WTC11 (cell line): ENCODE results near the gene PHF21B.
"Not testable (repeated sequence)": the region's sequence is repeated elsewhere in the genome, so short reads cannot be mapped to it uniquely, and the experiment has no call there.

Source experiments
- KAT7 ChIP-seq: sonication (generic); formaldehyde crosslinking; IDR thresholded peaks from 2 replicates; pipeline ENCODE4 v1.8.1; 2023; ENCODE audit warnings: missing genetic modification reagents, mild to moderate bottlenecking, borderline replicate concordance
- SP1 ChIP-seq: sonication (generic); formaldehyde crosslinking; conservative IDR thresholded peaks from 2 replicates; pipeline ENCODE4 v1.8.1; 2022; ENCODE audit warnings: missing genetic modification reagents
- TEAD1 ChIP-seq: sonication (generic); formaldehyde crosslinking; IDR thresholded peaks from 2 replicates; pipeline ENCODE4 v1.8.0; 2022; ENCODE audit warnings: mild to moderate bottlenecking, missing genetic modification reagents
- TF ChIP-seq, protein P1 (sequence below): sonication (generic); formaldehyde crosslinking; conservative IDR thresholded peaks from 2 replicates; pipeline ENCODE4 v1.8.1; 2023; ENCODE audit warnings: mild to moderate bottlenecking, low read depth, missing genetic modification reagents, moderate library complexity

DNA sequence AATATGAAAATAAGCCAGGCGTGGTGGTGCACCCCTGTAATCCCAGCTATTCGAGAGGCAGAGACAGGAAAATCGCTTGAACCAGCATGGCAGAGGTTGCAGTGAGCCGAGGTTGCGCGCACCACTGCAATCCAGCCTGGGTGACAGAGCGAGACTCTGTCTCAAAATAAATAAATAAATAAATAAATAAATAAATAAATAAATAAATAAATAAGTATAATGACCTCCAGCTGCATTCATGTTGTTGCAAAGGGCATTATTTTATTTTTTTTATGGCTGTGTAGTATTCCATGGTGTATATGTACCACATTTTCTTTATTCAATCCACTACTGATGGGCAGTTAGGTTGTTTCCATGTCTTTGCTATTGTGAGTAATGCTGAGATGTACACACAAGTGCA, 48.1 kb downstream of the PHF21B start:
- TF ChIP-seq, protein P1, sequence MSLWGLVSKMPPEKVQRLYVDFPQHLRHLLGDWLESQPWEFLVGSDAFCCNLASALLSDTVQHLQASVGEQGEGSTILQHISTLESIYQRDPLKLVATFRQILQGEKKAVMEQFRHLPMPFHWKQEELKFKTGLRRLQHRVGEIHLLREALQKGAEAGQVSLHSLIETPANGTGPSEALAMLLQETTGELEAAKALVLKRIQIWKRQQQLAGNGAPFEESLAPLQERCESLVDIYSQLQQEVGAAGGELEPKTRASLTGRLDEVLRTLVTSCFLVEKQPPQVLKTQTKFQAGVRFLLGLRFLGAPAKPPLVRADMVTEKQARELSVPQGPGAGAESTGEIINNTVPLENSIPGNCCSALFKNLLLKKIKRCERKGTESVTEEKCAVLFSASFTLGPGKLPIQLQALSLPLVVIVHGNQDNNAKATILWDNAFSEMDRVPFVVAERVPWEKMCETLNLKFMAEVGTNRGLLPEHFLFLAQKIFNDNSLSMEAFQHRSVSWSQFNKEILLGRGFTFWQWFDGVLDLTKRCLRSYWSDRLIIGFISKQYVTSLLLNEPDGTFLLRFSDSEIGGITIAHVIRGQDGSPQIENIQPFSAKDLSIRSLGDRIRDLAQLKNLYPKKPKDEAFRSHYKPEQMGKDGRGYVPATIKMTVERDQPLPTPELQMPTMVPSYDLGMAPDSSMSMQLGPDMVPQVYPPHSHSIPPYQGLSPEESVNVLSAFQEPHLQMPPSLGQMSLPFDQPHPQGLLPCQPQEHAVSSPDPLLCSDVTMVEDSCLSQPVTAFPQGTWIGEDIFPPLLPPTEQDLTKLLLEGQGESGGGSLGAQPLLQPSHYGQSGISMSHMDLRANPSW: not testable (repeated sequence)
- TF ChIP-seq TEAD1; KAT7 (CRISPR knock-in tag); SP1 (CRISPR knock-in tag): not testable (repeated sequence)
